CD4-positive, alpha-beta T cell treated with Interferon gamma for 1 hour (primary cell): Measurements from ENCODE around the gene SRL.
"Not testable (repeated sequence)": the region's sequence is repeated elsewhere in the genome, so short reads cannot be mapped to it uniquely, and the experiment has no call there.

Experiments
- DNase-seq: peaks from one replicate; pipeline ENCODE4 v3.0.0-alpha.2; 2020

SRL gene

DNA sequence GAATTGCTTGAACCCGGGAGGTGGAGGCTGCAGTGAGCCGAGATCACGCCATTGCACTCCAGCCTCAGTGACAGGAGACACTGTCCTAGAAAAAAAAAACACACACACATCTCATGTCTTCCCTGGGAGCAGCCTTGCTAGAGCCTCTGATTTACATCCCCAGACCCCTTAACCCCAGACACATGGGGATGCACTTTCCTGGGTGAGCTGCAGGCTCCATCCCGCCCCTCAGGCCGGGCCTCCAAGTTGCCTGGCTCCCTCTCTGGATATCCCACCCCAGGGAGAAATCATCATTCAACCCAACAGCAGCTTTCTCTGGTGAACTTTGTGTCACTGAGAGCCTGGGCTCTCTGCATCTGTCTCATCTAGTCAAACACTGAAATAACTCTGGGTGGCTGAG is 21.5 kb downstream of the SRL start:
- no peak for DNase-seq

DNA sequence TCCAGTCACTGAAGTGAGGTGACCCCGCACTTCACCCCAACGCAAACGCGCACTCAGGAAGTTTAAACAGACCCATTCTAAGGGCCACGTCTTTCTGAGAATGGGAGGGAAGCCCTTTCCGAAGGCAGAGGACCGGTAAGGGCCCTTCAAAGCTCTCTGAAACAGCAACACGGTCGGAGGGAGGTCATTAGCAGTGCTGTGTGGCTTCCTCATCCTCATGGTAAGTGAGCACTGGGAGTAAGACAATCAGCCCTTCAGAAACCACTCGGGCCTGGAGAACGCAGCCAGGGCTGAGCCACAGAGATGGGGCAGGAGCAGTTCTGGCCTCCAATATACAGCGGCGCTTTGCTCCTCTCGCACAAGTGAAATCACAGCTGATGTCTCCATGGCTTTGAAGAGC is 23.7 kb downstream of the SRL start:
- DNase-seq, result no peak

DNA sequence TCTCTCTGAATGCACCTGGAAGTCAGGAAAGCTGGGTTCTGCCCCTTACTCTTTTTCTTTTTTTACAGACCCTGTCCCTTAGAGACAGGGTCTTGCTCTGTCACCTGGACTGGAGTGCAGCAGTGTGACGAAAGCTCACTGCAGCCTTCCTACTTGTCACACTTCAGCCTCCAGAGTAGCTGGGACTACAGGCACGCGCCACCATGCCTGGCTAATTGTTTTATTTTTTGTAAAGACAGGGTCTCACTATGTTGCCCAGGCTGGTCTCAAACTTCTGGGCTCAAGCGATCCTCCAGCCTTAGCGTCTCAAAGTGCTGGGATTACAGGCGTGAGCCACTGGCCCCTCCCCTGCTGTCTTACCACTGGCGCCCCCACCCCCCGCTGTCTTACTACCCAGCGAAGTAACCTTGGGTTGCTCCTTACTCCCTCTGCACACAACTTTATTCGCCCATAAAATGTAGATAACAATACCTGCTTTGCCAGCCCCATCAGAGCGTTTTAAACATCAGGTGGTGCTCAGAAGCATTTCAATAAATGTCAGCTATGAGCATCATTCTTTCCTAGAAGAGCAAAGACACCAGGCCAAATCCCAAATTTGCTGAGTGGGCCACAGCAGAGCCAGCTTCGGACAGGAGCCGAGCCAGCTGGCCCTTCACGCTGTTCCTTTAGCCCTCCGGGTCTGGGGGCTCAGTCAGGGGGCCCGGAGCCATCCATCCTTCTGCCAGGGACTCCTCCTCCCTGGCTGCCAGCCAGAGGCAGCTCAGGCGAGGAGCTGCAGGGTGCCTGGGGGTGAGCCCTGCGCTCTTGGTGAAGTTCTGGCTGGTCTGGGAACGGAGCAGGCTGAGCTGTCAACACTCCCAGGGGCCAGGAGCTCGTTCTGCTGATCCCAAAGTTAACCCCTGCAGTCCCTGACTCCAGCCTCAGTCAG is 24.4 kb downstream of the SRL start:
- no peak for DNase-seq

DNA sequence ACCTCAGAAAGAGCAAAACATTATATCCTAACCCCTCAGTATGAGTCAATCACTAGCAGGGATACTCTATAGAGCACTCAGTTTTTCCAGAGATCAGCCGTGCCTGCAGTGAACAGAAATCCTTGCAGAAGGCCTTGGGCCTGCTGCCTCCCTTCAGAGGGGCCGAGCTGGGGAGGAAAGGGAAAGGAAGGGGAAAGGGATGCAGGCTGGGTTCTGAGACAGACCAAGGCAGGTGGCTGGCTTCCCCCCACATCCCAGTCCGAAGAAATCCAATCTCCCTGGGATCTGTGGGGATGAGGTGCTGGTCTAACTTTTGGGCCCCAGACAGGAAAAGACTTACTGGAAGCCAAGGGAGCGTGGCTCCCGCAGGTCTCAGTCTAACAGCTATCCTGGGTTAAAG is 25.3 kb downstream of the SRL start:
- no peak for DNase-seq

DNA sequence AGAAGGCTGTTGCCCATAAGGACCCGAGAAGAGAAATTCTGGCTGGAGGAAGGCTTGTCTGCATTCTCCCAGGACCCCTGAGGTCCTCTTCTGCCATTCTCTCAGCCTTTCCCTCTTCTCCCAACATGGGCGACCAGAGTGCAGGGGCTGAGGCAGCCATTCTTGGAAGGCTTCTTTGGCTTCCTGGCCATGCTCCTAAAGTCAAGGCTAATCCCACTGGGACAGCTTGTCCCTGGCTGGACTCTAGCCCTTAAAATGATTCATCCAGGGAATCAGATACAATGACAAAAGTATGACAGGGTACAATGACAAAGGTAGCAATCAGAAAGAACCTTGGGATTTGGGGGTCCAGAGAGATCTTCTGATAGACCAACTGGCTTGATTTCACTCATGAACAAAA is 26.8 kb downstream of the SRL start:
- DNase-seq, result no peak

DNA sequence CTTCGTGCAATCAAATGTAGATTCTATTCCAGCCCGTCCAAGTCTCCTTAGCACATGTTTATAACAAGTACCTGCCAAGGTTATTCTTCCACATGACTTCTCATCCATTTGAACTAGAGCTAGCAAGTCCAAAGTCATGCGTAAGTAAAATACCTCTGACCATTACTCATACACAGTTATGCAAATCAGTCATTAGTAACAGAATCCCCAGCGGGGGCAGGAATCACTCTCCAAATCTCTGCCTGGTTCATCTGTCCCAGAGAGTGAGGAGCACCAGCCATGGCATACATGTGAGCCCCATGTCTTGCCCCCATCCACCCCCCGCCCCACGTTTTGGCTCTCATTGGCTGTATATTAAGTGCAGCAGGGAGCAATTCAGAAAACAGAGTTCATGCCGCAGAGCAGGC is 27.7 kb downstream of the SRL start:
- DNase-seq, result no peak

DNA sequence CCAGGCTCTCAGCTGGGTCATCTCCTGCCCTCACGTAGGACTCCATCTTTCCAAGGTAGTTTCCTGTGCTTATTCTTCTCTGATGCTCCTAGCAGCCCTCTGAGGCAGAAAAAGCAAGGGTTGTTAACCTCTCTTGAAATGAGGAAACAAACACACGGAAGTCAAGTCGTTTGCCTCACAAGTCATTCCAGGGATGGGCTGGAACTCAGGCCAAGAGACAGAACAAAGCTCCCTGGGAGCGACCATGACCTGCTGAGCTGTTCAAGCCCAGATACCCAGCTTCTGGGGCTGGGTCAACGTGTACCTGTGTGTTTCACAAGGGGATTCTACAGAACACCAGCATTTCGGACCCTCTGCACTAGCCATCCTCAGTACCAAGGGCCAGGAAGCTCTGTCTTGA is 28.1 kb downstream of the SRL start:
- no peak for DNase-seq

DNA sequence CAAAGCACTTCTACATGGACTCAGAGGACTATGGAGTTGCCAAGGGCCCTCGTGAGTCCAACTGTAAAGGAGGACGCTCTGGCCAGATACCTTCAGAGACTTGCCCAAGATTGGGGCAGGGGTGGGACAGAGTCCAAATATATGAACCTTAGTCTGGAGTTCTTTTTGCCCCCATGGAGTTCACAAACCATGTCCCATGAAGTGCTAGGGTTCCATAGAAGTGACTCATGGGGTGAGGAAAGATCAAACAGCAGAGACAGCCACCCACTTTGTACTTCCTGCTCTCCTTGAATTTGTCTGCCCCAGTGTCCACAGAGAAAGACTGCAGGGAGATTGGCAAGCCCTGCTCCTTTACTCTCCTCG is 29.0 kb downstream of the SRL start:
- DNase-seq, result no peak

DNA sequence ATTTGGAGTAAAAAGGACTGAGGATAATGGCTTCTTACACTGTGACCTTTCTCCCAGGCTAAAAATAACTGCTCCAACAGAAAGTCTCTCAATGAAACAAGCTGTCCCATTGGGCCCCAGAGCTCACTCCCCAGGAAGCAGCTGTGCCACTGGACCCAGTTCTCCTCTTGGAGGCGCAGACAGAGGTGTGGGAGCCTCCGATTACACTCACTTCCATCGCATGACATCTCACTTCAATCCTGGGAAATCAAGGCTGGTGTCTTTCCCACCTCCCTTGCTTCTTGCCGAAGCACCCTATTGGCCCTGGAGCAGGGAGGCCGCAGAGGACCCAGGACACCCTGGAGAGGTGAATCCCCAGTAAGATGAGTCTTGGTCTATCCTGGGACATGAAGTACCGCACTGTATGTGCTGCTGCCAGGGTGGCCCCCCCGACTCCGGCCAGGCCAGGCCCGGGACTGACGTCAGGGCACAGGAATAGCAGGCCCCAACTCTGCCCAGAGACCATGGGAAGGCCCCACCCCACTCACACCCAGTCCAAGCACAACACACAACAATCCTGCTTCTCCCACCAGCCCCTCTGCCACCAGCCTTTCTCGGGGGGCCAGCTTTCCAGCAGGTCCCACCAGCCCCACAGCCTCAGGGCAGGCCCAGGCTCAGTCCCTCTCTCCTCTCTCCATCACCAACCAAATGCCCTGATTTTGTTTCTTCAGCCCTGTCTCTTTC is 29.5 kb downstream of the SRL start:
- DNase-seq, result no peak

DNA sequence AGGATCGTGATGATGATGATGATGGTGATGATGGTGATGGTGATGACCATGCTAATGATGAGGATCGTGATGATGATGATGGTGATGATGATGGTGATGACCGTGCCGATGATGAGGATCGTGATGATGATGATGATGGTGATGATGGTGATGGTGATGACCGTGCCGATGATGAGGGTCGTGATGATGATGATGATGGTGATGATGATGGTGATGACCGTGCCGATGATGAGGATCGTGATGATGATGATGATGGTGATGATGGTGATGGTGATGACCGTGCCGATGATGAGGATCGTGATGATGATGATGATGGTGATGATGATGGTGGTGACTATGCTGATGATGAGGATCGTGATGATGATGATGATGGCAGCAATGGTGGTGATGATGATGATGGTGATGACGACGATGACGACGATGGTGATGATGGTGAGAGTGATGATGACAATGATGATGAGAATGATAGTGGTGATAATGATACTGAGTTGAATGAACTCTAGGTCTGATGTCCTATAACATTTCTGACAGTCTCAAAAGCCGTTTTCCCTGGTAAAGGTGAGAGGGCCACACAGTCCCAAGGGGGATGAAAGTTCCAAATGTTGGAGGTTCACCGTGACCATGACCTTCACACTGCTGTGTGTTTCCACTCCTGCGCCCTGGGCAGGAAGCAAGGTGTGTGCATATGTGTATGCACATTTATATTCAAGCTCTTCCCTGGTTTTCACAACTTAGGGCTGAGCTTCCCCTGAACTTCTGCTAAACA is 30.3 kb downstream of the SRL start:
- DNase-seq, result not testable (repeated sequence)

DNA sequence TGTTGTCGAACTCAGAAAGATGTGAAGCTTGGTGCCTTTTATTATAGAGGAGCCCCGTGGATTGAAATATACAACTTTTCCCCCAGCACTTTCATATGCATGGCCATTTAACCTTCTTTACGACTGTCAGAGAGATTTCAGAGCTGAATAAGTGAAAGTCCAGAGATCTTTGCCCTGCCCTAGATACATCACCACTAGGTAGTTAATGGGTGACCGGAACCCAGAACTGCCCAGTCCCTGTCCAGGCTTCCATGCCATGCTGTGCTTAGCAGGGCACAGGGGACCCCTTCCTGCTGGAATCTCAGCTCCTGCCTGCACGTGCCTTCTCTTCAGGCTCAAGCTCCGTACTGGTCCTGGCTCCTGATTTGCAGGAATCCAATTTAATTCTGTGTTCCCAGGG is 32.2 kb downstream of the SRL start:
- DNase-seq, result no peak

DNA sequence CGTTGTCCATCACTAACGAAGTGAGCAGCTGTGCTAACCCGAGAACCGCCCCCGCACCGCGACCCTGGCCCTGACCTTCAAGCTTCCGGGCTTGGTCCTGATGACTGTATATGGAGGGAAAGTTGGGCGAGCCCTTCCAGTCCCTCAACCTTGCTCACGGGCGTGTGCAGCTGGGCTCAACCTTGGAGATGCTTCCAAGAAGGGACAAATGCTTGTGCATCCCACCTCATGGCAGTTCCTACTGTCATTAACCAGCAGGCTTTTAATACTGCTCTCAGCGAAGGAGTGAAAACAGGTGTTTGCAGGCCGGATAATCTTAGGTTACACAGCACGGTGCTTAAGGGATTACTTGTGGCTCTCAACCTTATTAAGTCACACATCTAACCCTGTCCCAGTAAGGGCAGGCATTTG is 33.5 kb downstream of the SRL start:
- no peak for DNase-seq

DNA sequence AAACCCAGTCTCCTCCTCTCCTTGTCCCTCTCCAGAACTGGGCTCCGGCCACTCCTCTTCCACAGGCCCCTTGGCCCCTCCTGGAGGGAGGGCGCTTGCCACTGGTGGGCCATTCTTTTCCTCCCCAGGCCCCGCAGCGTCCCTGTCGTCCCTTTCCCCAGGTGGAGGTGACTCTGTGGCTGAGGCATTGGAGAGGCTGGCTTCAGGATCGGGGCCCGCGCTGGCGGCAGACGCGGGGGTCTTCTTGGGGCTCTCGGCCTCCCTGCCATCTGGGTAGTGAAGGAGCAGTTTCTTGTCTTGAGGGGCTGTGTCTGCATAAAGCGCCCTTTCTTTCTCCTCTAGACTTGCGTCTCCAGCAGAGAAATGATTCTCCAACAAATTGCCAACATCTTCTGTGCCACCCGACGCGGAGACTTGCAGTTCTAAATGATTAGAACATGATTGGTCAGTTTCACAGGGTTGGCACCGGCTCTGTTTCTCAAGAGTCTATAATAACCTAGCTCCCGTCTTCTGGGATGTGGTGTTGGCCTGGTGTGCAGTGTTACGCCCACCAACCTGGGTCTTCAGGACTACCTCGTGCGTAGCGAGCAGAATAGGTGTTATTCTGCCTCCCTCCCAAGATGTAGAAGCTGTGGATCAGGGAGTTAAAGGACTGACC is 34.1 kb downstream of the SRL start:
- DNase-seq, result no peak

DNA sequence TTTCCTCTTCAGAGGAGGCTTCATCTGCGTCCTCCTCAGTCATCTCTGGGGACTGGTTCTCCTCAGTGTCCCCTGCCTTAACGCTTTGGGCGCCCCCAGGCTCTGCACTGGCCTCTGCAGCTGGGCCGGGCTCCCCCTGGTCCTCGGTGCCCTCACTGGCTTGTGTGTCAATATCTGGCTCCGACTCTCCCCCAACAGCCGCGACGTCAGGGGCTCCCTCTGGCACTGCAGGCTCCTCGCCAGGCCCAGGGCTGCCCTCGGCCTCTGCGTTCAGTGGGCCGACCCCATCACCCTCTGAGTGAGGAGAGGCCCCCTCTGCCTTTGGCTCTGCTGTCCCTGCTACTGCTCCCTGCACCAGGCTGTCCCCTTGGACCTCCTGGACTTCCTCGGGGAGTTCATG is 34.7 kb downstream of the SRL start:
- no peak for DNase-seq

DNA sequence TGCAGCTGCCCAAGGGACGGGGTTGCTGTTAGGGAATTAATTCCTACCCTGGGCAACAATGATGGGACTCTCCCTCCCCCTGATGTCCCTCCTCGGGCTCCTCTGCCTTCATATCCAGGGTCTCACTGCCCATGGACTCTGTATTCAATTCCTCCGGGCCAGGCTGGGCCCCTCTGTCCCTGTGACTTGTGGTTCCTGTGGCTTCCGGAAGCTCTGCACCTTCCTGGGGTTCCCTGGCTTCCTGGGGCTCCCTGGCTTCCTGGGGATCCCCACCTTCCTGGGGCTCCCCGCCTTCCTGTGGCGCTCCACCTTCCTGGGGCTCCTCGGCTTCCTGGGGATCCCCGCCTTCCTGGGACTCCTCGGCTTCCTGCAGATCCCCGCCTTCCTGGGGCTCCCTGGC is 35.2 kb downstream of the SRL start:
- no peak for DNase-seq

DNA sequence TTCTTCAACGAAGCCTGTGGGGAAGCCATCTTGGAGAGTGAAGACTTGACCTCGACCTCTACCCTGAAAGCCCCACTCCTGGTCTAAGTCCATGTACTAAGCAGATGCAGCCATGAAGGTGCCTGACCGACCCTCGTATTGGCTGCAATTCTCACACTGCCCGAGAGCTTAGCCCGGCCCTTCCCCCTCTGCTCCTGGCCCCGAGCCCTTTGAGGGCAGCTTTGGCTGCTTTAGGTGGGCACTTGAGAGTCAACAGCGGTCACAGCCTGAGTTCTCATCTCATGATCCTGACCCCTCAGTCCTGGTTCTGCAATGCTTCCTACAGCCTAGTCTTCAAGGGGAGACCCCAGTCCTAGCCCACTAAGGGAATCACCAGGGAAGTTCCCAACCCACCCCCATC is 35.9 kb downstream of the SRL start:
- no peak for DNase-seq

DNA sequence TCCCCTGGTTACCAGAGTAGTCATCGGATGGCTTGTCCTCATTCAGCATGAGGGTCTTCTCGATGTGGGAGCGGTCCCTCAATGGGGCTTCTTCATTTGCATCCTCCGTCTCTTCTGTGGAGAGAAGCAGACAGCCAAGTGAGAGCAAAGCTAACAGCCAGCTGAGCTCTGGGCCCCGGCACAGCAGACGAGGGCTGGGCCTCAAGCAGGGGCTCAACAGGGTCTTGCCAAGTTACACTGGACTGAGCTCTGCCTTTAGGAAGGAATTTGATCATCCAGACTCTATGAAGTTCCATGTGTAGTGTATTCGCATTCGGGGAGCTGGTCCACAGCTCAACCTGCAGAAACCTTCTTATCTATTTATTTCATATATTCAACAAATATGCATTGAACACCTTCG is 37.4 kb downstream of the SRL start:
- no peak for DNase-seq

DNA sequence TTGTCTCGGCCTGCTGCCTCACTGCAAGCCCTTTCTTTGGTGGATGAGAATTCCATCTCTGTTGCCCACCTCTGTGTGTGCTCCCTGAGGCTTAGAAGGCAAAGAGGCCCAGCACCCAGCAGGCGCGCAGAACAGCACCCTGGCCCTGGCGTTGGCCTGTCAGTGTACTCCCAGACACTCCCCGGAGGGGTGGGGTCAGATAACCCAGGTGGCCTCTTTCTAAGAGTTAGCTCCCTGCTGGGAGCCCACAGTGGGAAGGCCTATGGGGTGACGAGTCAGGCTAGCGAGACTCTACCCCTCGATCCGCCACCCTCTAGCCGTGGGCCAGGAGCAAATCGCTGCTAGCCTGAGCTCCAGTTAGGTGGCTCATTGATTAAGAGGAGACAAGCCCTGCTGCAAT is 38.1 kb downstream of the SRL start:
- DNase-seq, result no peak

DNA sequence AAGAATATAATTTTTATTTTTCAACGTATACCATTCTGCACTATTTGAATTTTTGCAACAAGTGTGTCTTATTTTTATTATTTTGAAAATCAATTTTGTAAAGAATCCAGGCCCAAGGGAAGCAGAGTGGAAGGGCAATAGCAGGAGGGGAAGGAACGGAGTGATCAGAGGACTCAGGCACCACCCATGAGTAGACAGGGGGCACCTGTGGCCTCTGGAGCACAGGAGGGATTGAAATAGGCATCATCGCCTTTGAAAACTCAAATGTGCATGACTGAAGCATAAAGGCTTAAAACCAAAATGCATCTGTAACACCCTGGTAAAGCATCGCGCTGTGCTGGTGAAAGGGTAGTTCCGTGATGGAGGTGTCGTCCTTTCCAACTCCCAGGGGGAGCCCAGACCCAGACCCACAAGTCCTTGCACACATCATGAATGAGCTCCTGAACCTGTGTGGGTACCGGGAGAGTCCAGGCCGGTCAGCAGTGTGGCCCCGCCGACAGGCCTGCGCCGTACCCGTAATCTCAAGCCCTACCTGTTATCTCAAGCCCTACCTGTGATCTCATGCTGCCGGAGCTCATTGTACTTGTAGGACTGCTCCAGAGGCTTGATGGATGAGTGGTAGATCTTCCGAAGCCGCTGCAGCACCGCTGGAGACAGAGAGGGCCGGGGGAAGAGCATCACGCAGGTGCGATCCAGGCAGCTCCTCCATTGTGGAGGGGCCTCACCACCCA is 39.1 kb downstream of the SRL start:
- no peak for DNase-seq

DNA sequence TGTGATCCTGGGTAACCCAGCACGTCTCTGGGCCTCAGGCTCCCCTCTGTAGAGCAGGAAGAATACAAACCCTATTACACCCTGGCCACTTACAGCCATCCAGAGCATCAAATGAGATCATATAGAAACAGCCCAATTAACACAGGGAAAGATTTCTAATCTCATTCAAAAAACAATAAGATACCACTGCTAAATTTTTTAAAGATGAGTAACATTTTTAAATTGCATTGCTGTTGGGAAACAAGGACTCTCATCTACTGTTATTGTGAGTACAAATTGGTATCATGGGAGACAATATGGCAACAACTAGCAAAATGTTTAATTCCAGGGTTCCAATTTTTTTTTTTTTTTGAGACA is 41.1 kb downstream of the SRL start:
- no peak for DNase-seq

DNA sequence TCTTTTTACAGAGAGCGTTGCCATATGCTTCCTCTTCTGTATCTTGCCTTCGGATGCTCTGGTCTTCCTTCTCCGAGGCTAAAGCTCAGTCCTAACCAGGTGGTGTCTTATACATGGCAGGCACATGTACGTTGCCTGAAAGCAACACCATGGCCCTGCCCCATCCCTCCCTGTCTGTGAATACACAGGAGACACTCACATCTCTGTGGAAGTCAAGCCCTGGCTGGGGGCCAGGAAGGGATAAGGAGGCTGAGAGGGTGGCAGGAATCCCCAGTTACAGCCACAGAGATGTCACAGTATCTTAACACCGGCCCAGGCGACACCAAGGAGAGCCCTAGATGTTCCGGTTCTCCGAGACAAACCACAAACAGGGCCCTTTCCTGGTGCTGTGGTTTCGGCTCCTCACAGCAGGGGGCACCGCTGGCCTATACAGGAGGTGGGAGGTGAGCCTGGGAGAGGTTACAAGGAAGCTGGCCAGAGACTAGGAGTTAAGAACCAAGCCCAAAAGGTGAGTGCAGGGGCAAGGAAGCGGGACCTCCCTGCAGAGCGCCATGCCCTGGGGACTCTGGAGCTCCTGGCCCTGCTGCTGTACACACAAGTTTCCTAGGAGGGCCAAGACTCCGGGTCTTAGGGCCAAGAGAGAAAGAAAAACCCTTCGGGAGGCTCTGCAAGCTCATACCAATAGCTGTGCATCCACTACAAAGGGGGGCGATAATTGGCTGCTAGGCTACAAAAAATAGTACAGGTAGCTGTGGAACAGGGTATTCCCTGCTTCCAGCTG is 41.7 kb downstream of the SRL start:
- peak; percentile 9 for DNase-seq

DNA sequence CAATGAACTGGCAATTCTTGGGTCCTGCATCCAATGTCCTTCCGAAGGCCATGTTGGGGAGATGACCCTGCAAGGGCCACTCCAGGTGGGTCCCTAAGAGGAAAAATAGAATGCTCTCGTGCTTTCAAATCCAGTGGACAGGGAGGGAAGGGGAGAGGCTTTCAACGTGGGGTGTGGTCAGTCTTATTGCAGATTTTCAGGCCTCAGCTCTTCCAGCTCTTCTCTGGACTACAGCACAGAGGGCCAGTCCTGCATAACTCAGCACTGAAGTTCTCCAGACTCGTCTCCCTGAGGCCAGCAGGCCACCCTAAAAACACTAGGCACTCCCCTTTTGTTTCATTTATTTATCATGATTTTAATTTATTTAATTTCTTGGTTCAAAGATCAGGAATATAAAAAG is 43.1 kb downstream of the SRL start:
- DNase-seq, result no peak
